Activated CD4-positive, alpha-beta T cell treated with anti-CD3 and anti-CD28 coated beads, Interleukin-2, amount 50 U/mL, for 4 hours (primary cell): ENCODE results near the gene CRELD2.

Experiments used
- DNase-seq, 2 experiments: peaks; one replicate each; pipeline ENCODE4 v3.0.0-alpha.2; 2020

Gene CRELD2

GRCh38 chr22:49933236-49934159 lies 15.1 kb downstream of the CRELD2 start:
- no peak for DNase-seq

GRCh38 chr22:49934160-49934890 lies 15.9 kb downstream of the CRELD2 start:
- DNase-seq: no peak

GRCh38 chr22:49934891-49935557 lies 16.6 kb downstream of the CRELD2 start:
- peak; percentile 92 to 94 for DNase-seq

- DNase-seq: peak; percentile 52 to 65
Observed at GRCh38 chr22:49935561-49935960, 17.1 kb downstream of the CRELD2 start.

- DNase-seq: peak; percentile 97 to 98
Observed at GRCh38 chr22:49936018-49936972, 17.9 kb downstream of the CRELD2 start.

DNA sequence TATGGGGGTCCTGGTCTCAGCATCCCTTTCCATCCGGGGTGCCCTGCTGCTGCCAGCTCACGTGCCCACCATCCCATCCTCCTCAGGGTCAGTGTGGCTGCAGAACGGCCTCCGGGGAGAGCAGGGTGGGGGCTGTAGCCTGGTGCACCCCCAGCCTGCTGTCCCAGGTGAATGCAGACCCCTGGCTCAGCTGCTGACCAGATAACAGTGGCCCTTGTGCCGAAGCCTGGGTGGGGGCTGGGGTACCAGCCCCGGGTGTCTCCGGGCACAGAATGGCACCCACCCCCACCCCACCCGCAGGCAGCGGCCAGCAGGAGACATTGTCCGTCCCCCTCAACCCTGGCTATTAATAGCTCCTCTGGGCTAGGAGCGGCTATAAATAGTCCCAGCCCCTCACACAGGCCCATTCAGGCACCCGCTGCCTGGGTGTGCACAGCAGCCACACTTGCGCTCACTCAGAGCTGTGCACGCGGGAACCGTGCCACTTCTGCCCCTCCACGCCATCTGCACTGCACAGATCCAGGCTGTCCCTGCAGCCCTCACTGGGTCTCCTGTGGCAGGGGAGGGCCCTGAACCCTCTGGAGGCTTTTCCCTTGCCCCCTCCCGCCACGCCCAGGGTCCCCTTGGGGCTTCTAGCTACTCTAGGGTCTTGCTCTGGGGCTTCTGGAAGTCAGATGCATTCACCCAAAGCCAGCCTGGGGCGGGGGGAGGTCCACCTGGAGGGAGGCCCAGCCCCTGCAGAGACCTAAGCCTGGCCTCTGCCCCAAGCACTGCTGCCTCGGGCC lies 18.7 kb downstream of the CRELD2 start:
- DNase-seq: no peak

GRCh38 chr22:49937758-49938564 lies 19.5 kb downstream of the CRELD2 start:
- no peak for DNase-seq

GRCh38 chr22:49938565-49939136 lies 20.2 kb downstream of the CRELD2 start:
- no peak for DNase-seq

GRCh38 chr22:49941507-49942316 lies 23.3 kb downstream of the CRELD2 start:
- DNase-seq: no peak

GRCh38 chr22:49942565-49943404 lies 24.4 kb downstream of the CRELD2 start:
- DNase-seq: no peak

GRCh38 chr22:49943405-49943765 lies 25.0 kb downstream of the CRELD2 start:
- no peak for DNase-seq

DNA sequence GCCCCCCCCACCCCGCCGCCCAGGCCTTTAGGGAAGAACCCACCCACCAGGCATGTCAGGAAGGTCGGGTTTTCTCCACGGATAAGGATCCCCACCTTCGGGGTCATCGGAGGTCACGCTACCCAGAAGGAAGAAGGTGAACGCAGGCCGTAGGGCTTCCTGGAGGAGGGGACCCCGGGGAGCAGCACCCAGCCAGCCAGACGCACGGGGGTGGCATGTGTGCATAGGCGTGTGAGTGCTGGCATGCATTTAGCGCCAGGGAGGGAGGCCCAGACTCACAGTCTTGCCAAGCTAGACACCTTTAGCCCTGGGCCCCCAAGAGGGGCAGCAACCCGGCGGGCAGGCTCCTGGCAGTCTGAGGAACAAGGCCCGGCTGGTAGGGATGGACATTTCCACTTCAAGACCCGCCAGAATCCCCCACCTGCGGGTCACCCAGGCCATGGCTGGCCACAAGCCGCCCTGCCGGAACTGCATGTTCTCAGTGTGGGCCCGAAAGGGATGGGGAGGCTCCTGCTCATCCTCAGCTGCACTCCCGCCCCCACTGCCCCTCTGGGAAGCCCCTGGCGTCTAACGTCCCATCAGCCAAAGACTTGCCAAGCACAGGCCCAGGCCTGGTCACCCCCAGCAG lies 25.5 kb downstream of the CRELD2 start:
- DNase-seq: no peak

- no peak for DNase-seq
Observed at GRCh38 chr22:49944399-49944891, 26.0 kb downstream of the CRELD2 start.

GRCh38 chr22:49945042-49945794 lies 26.8 kb downstream of the CRELD2 start:
- DNase-seq: peak in 1 of 2 experiments; percentile 21

GRCh38 chr22:49946612-49947295 lies 28.3 kb downstream of the CRELD2 start:
- no peak for DNase-seq

- DNase-seq: no peak
Observed at GRCh38 chr22:49947296-49947622, 28.8 kb downstream of the CRELD2 start.
